ENCODE measurements around the gene SMIM27. TPM values are rescaled to one million over a fixed set of nuclear protein-coding genes. Genes with fewer than 3 reads are reported as not detected.
"Not testable (repeated sequence)": the region's sequence is repeated elsewhere in the genome, so short reads cannot be mapped to it uniquely, and the experiment has no call there.

SMIM27 gene
- total RNA-seq, 2 experiments from 2014 or later: 18.5 to 19.5 TPM

DNA sequence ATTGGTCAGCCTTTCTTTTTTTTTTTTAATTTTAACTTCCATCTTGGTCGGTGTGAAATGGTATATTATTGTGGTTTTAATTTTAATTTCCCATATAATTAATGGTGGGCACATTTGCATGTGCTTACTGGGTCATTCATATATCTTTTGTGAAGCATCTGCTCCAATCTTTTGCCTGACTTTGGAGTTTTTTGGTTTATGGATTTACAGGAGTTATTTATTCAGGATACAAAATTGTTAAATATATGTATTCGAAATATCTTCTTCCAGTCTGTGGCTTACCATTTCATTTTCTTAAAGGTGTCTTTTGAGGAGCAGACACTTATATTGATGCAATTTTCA is 25.4 kb upstream of the SMIM27 start:
- Mint-ChIP-seq H3K4me1 (ENCODE audit: low read depth) (peaks cover 38% of the 10 kb centered on the region), H3K36me3 (peaks cover 22% of the 10 kb centered on the region), H3K4me3 (peak overlapping the region; percentile 82), H3K27me3 (no peaks in the 10 kb centered on the region), H3K27ac (peak overlapping the region; percentile 81), H3K9me3 (peaks cover 12% of the 10 kb centered on the region)
- no peak for DNase-seq
- ChIA-PET POLR2A (interaction anchor here (1.8 to 2.1 kb wide), 2 partner anchors 25 to 46 kb away, joined by 6 to 31 read pairs; partner anchors contain the start of genes NDUFB6, SMIM27 and TOPORS), CTCF (interaction anchor here (0.6 to 2.9 kb wide), 10 partner anchors 9 to 390 kb away, joined by 3 to 37 read pairs (median 4); partner anchors contain the start of gene NDUFB6)
- intact Hi-C loops (cut with micrococcal nuclease): loop anchor here (1.0 kb wide), 4 partner anchors 25 to 147 kb away; partner anchors contain the start of gene ACO1

DNA sequence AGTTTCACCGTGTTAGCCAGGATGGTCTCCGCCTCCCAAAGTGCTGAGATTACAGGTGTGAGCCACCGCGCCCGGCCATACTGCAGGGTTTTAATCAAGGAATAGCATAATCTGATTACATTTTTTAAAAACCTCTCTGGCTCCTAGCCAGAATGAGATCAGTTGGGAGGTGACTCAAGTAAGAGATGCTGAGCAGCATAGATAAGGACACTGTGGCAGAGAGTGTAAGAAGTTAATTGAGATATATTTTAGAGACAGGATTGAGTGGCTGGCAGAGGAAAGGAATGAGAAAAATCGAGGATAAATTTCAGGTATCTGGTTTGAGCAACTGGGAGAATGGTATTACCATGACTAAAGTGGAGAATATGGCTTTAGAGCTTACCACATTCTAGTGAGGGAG is 18.8 kb upstream of the SMIM27 start:
- intact Hi-C loops (cut with micrococcal nuclease): no loop called here
- no peaks in the 10 kb centered on the region for H3K27me3 Mint-ChIP-seq
- POLR2A ChIA-PET: no interaction called here
- no peak for DNase-seq
- H3K36me3 Mint-ChIP-seq: peaks cover 3% of the 10 kb centered on the region
- no peaks in the 10 kb centered on the region for H3K9me3 Mint-ChIP-seq
- CTCF ChIA-PET: no interaction called here
- no peak overlapping the region for H3K27ac Mint-ChIP-seq
- H3K4me1 Mint-ChIP-seq (ENCODE audit: low read depth): no peaks in the 10 kb centered on the region
- no peak overlapping the region for H3K4me3 Mint-ChIP-seq

DNA sequence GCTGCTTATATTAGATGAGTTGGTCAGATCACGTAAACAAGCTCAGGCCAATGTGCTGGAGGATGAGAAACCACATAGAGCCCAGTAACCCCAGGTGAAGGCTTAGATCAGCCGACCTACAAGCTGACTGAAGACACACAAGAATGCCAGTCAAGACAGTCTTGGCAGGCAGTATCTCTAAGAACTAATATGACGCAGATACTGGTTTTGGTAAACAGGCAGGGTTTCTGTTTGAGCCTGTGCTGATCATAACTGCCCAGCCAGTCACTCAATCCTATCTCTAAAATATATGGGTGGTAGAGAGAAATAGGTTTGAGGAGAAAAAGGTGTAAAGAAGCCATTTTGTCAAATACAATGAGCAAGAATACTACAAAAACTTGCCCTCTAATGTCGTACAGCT is 18.3 kb upstream of the SMIM27 start:
- intact Hi-C loops (cut with micrococcal nuclease): no loop called here
- no peak overlapping the region for H3K4me3 Mint-ChIP-seq
- H3K36me3 Mint-ChIP-seq: peaks cover 3% of the 10 kb centered on the region
- no peak overlapping the region for H3K27ac Mint-ChIP-seq
- ChIA-PET CTCF (interaction anchor here (0.9 kb wide), 1 partner anchor 46 kb away, joined by 3 read pairs; no protein-coding TSS in a partner anchor), POLR2A (no interaction called here)
- no peaks in the 10 kb centered on the region for H3K9me3 Mint-ChIP-seq
- no peak for DNase-seq
- no peaks in the 10 kb centered on the region for H3K27me3 Mint-ChIP-seq
- H3K4me1 Mint-ChIP-seq (ENCODE audit: low read depth): no peaks in the 10 kb centered on the region

DNA sequence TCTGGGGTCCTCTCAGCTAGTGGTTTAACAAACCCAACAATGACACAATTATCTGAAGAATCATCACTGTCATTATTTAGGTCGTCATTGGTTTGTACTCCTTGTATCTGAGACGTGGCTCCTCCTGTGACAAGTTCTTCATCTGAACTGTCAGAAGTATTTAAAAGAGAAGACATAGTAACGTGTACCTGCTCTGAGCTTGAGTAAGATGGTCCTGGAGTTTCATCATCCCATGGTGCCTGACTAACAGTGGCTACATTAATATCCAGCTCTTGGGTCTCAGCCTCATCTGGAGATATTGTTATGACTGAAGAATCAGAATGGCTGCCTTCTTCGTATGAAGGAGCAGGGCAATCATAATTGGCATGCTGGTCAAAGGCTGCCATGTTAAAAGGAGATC is 9.1 kb upstream of the SMIM27 start:
- H3K27ac Mint-ChIP-seq: no peak overlapping the region
- no peaks in the 10 kb centered on the region for H3K27me3 Mint-ChIP-seq
- peaks cover 11% of the 10 kb centered on the region for H3K4me1 Mint-ChIP-seq (ENCODE audit: low read depth)
- no peaks in the 10 kb centered on the region for H3K9me3 Mint-ChIP-seq
- POLR2A ChIA-PET: no interaction called here
- H3K4me3 Mint-ChIP-seq: no peak overlapping the region
- CTCF ChIA-PET: interaction anchor here (0.5 to 1.0 kb wide), 2 partner anchors 142 to 164 kb away, joined by 4 to 7 read pairs; no protein-coding TSS in a partner anchor
- peaks cover 29% of the 10 kb centered on the region for H3K36me3 Mint-ChIP-seq
- intact Hi-C loops (cut with micrococcal nuclease): no loop called here
- no peak for DNase-seq

GRCh38 chr9:32545884-32546283 is 6.2 kb upstream of the SMIM27 start:
- Mint-ChIP-seq H3K27ac (no peak overlapping the region), H3K4me1 (ENCODE audit: low read depth) (peaks cover 30% of the 10 kb centered on the region)

GRCh38 chr9:32548213-32548612 is 3.9 kb upstream of the SMIM27 start:
- H3K27me3 Mint-ChIP-seq; H3K9me3 Mint-ChIP-seq; H3K27ac Mint-ChIP-seq; H3K4me3 Mint-ChIP-seq; intact Hi-C loops (cut with micrococcal nuclease); DNase-seq; POLR2A ChIA-PET: not testable (repeated sequence)
- peaks cover 39% of the 10 kb centered on the region for H3K36me3 Mint-ChIP-seq
- H3K4me1 Mint-ChIP-seq (ENCODE audit: low read depth): peaks cover 31% of the 10 kb centered on the region
- CTCF ChIA-PET: interaction anchor here (7.9 kb wide), 1 partner anchor 25 kb away, joined by 62 read pairs; the partner anchor contains the start of gene NDUFB6

More at GRCh38 chr9:32545884-32546283, 6.2 kb upstream of the SMIM27 start:
- DNase-seq: no peak
- Mint-ChIP-seq H3K9me3 (no peaks in the 10 kb centered on the region), H3K27me3 (no peaks in the 10 kb centered on the region), H3K4me3 (no peak overlapping the region), H3K36me3 (peaks cover 44% of the 10 kb centered on the region)
- CTCF ChIA-PET: interaction anchor here (0.8 to 1.6 kb wide), 5 partner anchors 9 to 167 kb away, joined by 3 to 6 read pairs (median 3); partner anchors contain the start of gene RIGI
- intact Hi-C loops (cut with micrococcal nuclease): no loop called here
- POLR2A ChIA-PET: no interaction called here

- Mint-ChIP-seq H3K4me1 (ENCODE audit: low read depth) (peaks cover 49% of the 10 kb centered on the region), H3K27me3 (no peaks in the 10 kb centered on the region), H3K4me3 (peak overlapping the region; percentile 99), H3K9me3 (no peaks in the 10 kb centered on the region), H3K27ac (peak overlapping the region; percentile 62), H3K36me3 (peaks cover 32% of the 10 kb centered on the region)
- intact Hi-C loops (cut with micrococcal nuclease): loop anchor here (2.0 to 10.0 kb wide), 2 partner anchors 527 to 715 kb away; partner anchors contain the start of genes BAG1, CHMP5 and SMU1
- ChIA-PET CTCF (interaction anchor here (1.3 to 7.9 kb wide), 7 partner anchors 23 to 174 kb away, joined by 6 to 62 read pairs (median 7); partner anchors contain the start of genes ACO1, NDUFB6 and RIGI), POLR2A (interaction anchor here (1.6 to 3.6 kb wide), 4 partner anchors 20 to 166 kb away, joined by 4 to 31 read pairs (median 12); partner anchors contain the start of genes ACO1, NDUFB6 and RIGI)
- no peak for DNase-seq
Observed at GRCh38 chr9:32550150-32550561, 2.0 kb upstream of the SMIM27 start.

GRCh38 chr9:32550562-32551275 is 1.4 kb upstream of the SMIM27 start:
- peak overlapping the region; percentile 100 for H3K27ac Mint-ChIP-seq
- peaks cover 32% of the 10 kb centered on the region for H3K36me3 Mint-ChIP-seq
- ChIA-PET POLR2A (interaction anchor here (1.6 to 3.6 kb wide), 4 partner anchors 21 to 166 kb away, joined by 4 to 31 read pairs (median 12); partner anchors contain the start of genes ACO1, NDUFB6 and RIGI), CTCF (interaction anchor here (0.8 to 7.9 kb wide), 8 partner anchors 13 to 174 kb away, joined by 3 to 62 read pairs (median 7); partner anchors contain the start of genes ACO1, NDUFB6 and RIGI)
- peak overlapping the region; percentile 99 for H3K4me3 Mint-ChIP-seq
- H3K4me1 Mint-ChIP-seq (ENCODE audit: low read depth): peaks cover 49% of the 10 kb centered on the region
- intact Hi-C loops (cut with micrococcal nuclease): loop anchor here (1.0 to 10.0 kb wide), 6 partner anchors 24 to 714 kb away; partner anchors contain the start of genes ACO1, B4GALT1, BAG1 and CHMP5
- no peaks in the 10 kb centered on the region for H3K27me3 Mint-ChIP-seq
- H3K9me3 Mint-ChIP-seq: no peaks in the 10 kb centered on the region
- peak; percentile 95 for DNase-seq

DNA sequence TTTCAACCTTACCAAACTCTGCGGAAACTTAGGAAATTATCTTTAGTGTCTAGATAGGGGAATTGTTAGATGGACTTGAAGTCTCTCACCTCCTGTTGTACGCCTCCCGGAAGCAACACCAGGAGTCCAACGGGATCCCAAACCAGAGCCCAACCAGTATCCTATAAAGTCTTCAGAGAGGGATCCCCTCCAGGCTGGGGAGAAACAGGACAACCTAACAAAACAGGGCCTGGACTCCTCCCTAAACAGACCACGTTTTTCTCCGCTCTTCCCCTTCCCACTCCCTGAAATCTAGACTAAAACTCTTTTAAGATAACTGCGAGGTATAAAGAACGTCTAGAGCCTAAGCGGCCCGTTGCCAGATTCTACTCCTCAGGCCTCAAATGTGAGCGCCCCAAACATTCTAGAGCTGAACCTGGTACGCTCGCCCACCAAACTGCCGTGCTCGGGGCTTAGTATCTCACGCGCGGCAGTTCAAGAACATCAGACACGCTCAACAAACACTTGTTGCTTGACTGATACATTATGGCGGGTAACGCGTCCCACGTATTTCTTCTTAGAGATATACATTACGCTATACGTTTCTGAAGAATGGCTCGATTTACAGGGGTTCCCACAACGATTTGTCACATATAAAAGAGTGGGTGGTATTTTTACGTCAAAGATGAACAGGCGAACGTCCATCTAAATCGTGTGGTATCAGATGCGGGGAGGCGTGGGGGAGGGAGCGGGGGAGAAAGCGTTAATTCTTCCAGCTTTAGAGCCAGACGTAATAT is 663 bp upstream of the SMIM27 start:
- no peaks in the 10 kb centered on the region for H3K27me3 Mint-ChIP-seq
- ChIA-PET CTCF (interaction anchor here (0.8 to 7.9 kb wide), 10 partner anchors 13 to 175 kb away, joined by 3 to 62 read pairs (median 9); partner anchors contain the start of genes ACO1, NDUFB6 and RIGI), POLR2A (interaction anchor here (1.5 to 3.6 kb wide), 5 partner anchors 21 to 473 kb away, joined by 3 to 31 read pairs (median 8); partner anchors contain the start of genes ACO1, DNAJA1, NDUFB6 and RIGI)
- intact Hi-C loops (cut with micrococcal nuclease): loop anchor here (1.0 to 10.0 kb wide), 8 partner anchors 21 to 713 kb away; partner anchors contain the start of genes ACO1, B4GALT1, BAG1 and CHMP5
- peak overlapping the region; percentile 100 for H3K27ac Mint-ChIP-seq
- H3K4me1 Mint-ChIP-seq (ENCODE audit: low read depth): peaks cover 47% of the 10 kb centered on the region
- DNase-seq: peak; percentile 68
- H3K9me3 Mint-ChIP-seq: no peaks in the 10 kb centered on the region
- H3K36me3 Mint-ChIP-seq: peaks cover 32% of the 10 kb centered on the region
- H3K4me3 Mint-ChIP-seq: peak overlapping the region; percentile 99

GRCh38 chr9:32554107-32554506 is 2.0 kb downstream of the SMIM27 start:
- Mint-ChIP-seq H3K27me3 (no peaks in the 10 kb centered on the region), H3K36me3 (peaks cover 20% of the 10 kb centered on the region), H3K4me3 (no peak overlapping the region), H3K27ac (no peak overlapping the region), H3K4me1 (ENCODE audit: low read depth) (peaks cover 33% of the 10 kb centered on the region), H3K9me3 (no peaks in the 10 kb centered on the region)
- no peak for DNase-seq
- ChIA-PET CTCF (interaction anchor here (0.6 to 7.9 kb wide), 6 partner anchors 8 to 178 kb away, joined by 3 to 62 read pairs (median 4); partner anchors contain the start of gene NDUFB6), POLR2A (no interaction called here)
- intact Hi-C loops (cut with micrococcal nuclease): loop anchor here (10.0 kb wide), 1 partner anchor 711 kb away; the partner anchor contains the start of genes BAG1 and CHMP5

DNA sequence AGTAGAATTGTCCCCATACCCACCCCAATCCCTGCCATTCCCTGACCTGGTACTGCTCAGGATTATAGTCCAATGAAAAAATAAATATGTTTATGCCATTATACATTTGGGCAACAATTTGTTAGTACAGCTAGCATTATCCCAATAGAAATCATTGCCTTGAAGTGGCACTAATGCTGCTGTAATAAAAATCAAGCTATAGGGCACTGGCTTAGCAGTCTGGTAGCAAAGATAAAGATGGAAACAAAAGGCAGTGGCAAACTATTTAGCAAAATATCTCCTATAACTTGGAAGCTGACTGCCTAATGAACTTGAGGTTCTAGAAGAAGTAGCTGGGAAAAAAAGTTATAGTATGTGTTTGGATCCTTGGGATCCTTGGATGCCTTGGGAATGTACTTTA is 2.5 kb downstream of the SMIM27 start:
- POLR2A ChIA-PET: no interaction called here

More for the DNA sequence above, 2.5 kb downstream of the SMIM27 start:
- H3K27ac Mint-ChIP-seq: peak overlapping the region; percentile 9
- H3K36me3 Mint-ChIP-seq: peaks cover 20% of the 10 kb centered on the region
- H3K4me3 Mint-ChIP-seq: no peak overlapping the region
- no peaks in the 10 kb centered on the region for H3K9me3 Mint-ChIP-seq
- H3K27me3 Mint-ChIP-seq: no peaks in the 10 kb centered on the region
- CTCF ChIA-PET: interaction anchor here (1.1 to 7.9 kb wide), 5 partner anchors 8 to 178 kb away, joined by 3 to 62 read pairs (median 5); partner anchors contain the start of gene NDUFB6
- intact Hi-C loops (cut with micrococcal nuclease): loop anchor here (10.0 kb wide), 1 partner anchor 710 kb away; the partner anchor contains the start of genes BAG1 and CHMP5
- H3K4me1 Mint-ChIP-seq (ENCODE audit: low read depth): peaks cover 33% of the 10 kb centered on the region
- no peak for DNase-seq
